Cardiac fibroblast (primary cell): Measurements from ENCODE around the gene PGM3.

ENCODE experiments used
- DNase-seq, 2 donors: peaks; one replicate each; pipeline versions ENCODE4 v3.0.0 to v3.0.0-alpha.2; 2010; ENCODE audit warnings: low read depth in 2 of 2
- H3K4me3 ChIP-seq, 2 donors: replicated peaks in 1 of 2; 1 replicate in 1 of 2; 2 replicates in 1 of 2; pipeline ENCODE4 v1.5.1; 2011; ENCODE audit warnings: low read depth in 2 of 2, low read length in 2 of 2, mild to moderate bottlenecking in 2 of 2, moderate library complexity in 1 of 2
- CTCF ChIP-seq: IDR thresholded peaks from one replicate; pipeline ENCODE4 v1.5.1; 2011; ENCODE audit warnings: low read depth, mild to moderate bottlenecking, low read length, inconsistent platforms

PGM3 gene

GRCh38 chr6:83168556-83168955 lies 24.5 kb downstream of the PGM3 start:
- no peak for DNase-seq
- H3K4me3 ChIP-seq, result no peak overlapping the region
- TF ChIP-seq CTCF, result no peak

- no peak for TF ChIP-seq CTCF
- DNase-seq, result no peak
- H3K4me3 ChIP-seq, result no peak overlapping the region
These were observed 25.3 kb downstream of the PGM3 start for GRCh38 chr6:83167726-83168278.

- DNase-seq, result no peak
- H3K4me3 ChIP-seq, result no peak overlapping the region
- no peak for TF ChIP-seq CTCF
These were observed 32.9 kb downstream of the PGM3 start for GRCh38 chr6:83160167-83160566.

- no peak for TF ChIP-seq CTCF
- no peak overlapping the region for H3K4me3 ChIP-seq
- DNase-seq, result no peak
These were observed 37.3 kb downstream of the PGM3 start for GRCh38 chr6:83155794-83156193.

- peak; percentile 8 to 25 for DNase-seq
- H3K4me3 ChIP-seq, result no peak overlapping the region
- TF ChIP-seq CTCF, result no peak
These were observed 39.1 kb downstream of the PGM3 start for GRCh38 chr6:83153883-83154521.

GRCh38 chr6:83152913-83153312 lies 40.2 kb downstream of the PGM3 start:
- no peak overlapping the region for H3K4me3 ChIP-seq
- no peak for DNase-seq
- TF ChIP-seq CTCF, result no peak

- H3K4me3 ChIP-seq, result no peak overlapping the region
- no peak for TF ChIP-seq CTCF
- peak in 1 of 2 donors; percentile 11 for DNase-seq
These were observed 42.0 kb downstream of the PGM3 start for GRCh38 chr6:83151114-83151513.
